ENCODE data around the gene SERPINA1.
"Not testable (repeated sequence)": the region's sequence is repeated elsewhere in the genome, so short reads cannot be mapped to it uniquely, and the experiment has no call there.

SERPINA1 gene

DNA sequence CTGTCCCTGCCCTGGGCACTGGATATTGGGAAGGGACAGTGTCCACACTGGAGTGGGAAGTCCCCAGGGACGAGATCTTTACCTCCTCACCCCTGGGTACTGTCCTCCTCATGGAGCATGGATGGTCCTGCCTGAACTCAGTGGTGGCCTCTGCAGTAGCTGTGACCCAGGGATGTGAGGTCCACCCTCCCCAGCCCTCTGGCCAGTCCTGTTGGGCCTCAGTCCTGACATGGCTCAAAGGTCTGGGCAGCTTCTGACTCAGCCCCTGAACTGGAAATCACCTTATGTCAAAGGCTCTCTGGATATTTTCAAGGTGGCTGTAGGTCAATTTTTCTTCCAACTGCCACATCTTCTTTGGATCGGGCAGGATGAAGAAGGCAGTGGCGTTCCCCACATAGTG lies 24.4 kb downstream of the SERPINA1 start:
- Histone ChIP-seq H3K4me3 (ENCODE audit: low read depth in 1 of 5, low read length in 5 of 5) (no peak overlapping the region), H3K27ac (ENCODE audit: low read depth, low read length) (no peak overlapping the region), H3K4me1 (ENCODE audit: control insufficient read depth in 5 of 5, insufficient read depth in 5 of 5, low read length in 5 of 5) (peaks cover 0 to 5% (median 0%) of the 10 kb centered on the region in 5 donors), H3K9ac (ENCODE audit: low read length in 5 of 5) (no peak overlapping the region), H3K36me3 (ENCODE audit: control insufficient read depth in 5 of 5, insufficient read depth in 5 of 5, low read length in 5 of 5) (no peaks in the 10 kb centered on the region), H3K27me3 (ENCODE audit: control insufficient read depth in 5 of 5, insufficient read depth in 4 of 5, low read length in 5 of 5) (peaks cover 0 to 2% (median 0%) of the 10 kb centered on the region in 5 donors), H3K9me3 (ENCODE audit: control insufficient read depth in 5 of 5, low read length in 5 of 5) (no peaks in the 10 kb centered on the region)

DNA sequence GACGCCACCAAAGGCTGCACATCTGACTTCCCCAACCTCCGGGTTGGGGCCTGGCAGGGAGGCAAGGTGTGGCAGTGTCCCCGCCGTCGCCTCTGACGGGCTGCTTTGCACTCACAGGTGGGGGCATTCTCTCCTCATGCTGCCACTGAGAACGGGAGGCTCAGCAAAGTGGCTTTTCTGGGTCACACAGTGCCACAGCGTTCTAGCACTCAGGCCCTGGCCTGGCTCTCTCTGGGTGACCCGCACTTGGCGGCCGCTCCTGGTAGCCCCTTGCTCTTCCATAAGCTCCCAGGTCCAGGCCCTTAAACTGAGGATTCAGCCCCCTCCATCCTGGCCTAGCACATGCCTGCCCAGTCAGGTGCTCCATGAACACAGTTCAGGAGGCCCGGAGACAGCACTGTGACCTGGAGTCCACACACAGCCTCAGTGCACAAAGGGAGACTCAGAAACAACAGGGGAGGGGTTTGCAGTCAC lies 25.2 kb downstream of the SERPINA1 start:
- no peak overlapping the region for H3K9ac ChIP-seq (ENCODE audit: low read length in 5 of 5)
- H3K4me1 ChIP-seq (ENCODE audit: control insufficient read depth in 5 of 5, insufficient read depth in 5 of 5, low read length in 5 of 5): peaks cover 0 to 5% (median 0%) of the 10 kb centered on the region in 5 donors
- peaks cover 0 to 2% (median 0%) of the 10 kb centered on the region in 5 donors for H3K27me3 ChIP-seq (ENCODE audit: control insufficient read depth in 5 of 5, insufficient read depth in 4 of 5, low read length in 5 of 5)
- H3K36me3 ChIP-seq (ENCODE audit: control insufficient read depth in 5 of 5, insufficient read depth in 5 of 5, low read length in 5 of 5): no peaks in the 10 kb centered on the region
- no peak overlapping the region for H3K4me3 ChIP-seq (ENCODE audit: low read depth in 1 of 5, low read length in 5 of 5)
- no peaks in the 10 kb centered on the region for H3K9me3 ChIP-seq (ENCODE audit: control insufficient read depth in 5 of 5, low read length in 5 of 5)
- H3K27ac ChIP-seq (ENCODE audit: low read depth, low read length): no peak overlapping the region

DNA sequence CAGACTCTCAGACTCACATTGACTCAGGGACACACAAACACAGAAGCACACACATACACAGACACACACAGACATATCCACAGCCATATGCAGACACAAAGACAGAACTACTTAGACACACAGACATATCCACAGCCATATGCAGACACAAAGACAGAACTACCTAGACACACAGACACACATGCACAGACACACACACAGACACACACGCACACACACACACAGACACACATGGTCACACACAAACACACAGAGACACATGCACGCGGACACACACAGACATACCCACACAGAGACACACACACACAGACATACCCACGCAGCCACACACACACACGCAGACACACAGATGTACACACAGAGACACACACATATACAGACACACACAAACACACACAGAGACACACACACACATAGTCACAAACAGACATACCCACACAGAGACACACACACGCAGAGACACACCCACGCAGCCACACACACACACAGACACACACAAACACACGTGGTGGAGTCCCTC lies 25.7 kb downstream of the SERPINA1 start:
- H3K27ac ChIP-seq (ENCODE audit: low read depth, low read length): no peak overlapping the region
- no peak overlapping the region for H3K9ac ChIP-seq (ENCODE audit: low read length in 5 of 5)
- peaks cover 0 to 2% (median 0%) of the 10 kb centered on the region in 5 donors for H3K4me1 ChIP-seq (ENCODE audit: control insufficient read depth in 5 of 5, insufficient read depth in 5 of 5, low read length in 5 of 5)
- no peaks in the 10 kb centered on the region for H3K9me3 ChIP-seq (ENCODE audit: control insufficient read depth in 5 of 5, low read length in 5 of 5)
- H3K4me3 ChIP-seq (ENCODE audit: low read depth in 1 of 5, low read length in 5 of 5): no peak overlapping the region
- peaks cover 0 to 2% (median 0%) of the 10 kb centered on the region in 5 donors for H3K27me3 ChIP-seq (ENCODE audit: control insufficient read depth in 5 of 5, insufficient read depth in 4 of 5, low read length in 5 of 5)
- no peaks in the 10 kb centered on the region for H3K36me3 ChIP-seq (ENCODE audit: control insufficient read depth in 5 of 5, insufficient read depth in 5 of 5, low read length in 5 of 5)

DNA sequence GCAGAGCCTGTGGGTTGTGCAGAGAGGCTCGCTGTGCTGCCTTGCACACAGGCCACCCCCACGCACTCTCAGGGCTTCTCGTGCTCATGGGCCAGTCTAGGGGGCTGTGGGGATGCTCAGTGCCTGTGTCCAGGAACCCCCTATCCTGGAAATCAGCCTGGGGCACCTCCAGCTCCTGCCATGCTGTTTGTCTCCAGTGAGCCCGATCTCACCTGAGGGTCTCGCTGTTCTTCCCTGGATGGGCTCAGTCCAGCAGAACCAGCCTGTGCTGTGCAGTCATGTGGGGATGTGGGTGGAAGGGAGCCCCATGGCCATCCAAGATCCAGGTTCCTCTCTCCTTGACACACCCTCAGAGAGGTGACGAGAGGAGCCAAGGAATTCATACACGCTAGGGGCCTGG lies 26.7 kb downstream of the SERPINA1 start:
- H3K27me3 ChIP-seq (ENCODE audit: control insufficient read depth in 5 of 5, insufficient read depth in 4 of 5, low read length in 5 of 5): peaks cover 0 to 2% (median 0%) of the 10 kb centered on the region in 5 donors
- H3K27ac ChIP-seq (ENCODE audit: low read depth, low read length): no peak overlapping the region
- H3K4me3 ChIP-seq (ENCODE audit: low read depth in 1 of 5, low read length in 5 of 5): no peak overlapping the region
- H3K36me3 ChIP-seq (ENCODE audit: control insufficient read depth in 5 of 5, insufficient read depth in 5 of 5, low read length in 5 of 5): no peaks in the 10 kb centered on the region
- no peaks in the 10 kb centered on the region for H3K4me1 ChIP-seq (ENCODE audit: control insufficient read depth in 5 of 5, insufficient read depth in 5 of 5, low read length in 5 of 5)
- no peak overlapping the region for H3K9ac ChIP-seq (ENCODE audit: low read length in 5 of 5)
- no peaks in the 10 kb centered on the region for H3K9me3 ChIP-seq (ENCODE audit: control insufficient read depth in 5 of 5, low read length in 5 of 5)

DNA sequence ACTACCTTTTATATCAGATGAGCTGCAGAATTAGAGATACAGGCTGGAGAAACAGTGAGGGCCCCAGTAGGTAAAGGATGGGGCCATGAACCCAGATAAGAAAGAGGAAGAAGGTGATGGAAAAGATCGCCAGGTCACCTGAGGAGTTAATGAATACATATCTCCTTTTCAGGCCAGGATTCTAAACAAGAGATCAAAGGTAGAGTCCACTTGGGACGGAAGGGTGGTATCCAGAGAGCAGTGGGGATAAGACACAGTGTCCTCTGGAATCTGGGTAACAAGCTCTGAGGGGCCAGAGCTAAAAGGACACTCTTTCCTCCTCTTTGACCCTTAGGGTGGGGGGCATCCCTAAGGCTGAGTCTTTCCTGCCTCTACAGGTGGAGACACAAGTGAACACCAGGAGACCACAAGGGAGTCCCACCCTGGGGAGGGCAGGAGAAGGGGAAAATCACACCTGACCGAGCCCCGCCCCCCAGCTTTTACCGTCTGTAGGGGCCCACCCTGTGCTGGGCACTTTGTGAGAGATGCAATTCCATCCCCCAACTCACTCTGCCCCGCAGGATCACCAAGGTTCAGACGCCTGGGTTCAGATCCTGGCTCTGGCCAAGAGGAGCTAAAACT lies 27.3 kb downstream of the SERPINA1 start:
- Histone ChIP-seq H3K9ac (ENCODE audit: low read length in 5 of 5) (no peak overlapping the region), H3K27ac (ENCODE audit: low read depth, low read length) (no peak overlapping the region), H3K9me3 (ENCODE audit: control insufficient read depth in 5 of 5, low read length in 5 of 5) (no peaks in the 10 kb centered on the region), H3K4me3 (ENCODE audit: low read depth in 1 of 5, low read length in 5 of 5) (no peak overlapping the region), H3K27me3 (ENCODE audit: control insufficient read depth in 5 of 5, insufficient read depth in 4 of 5, low read length in 5 of 5) (peaks cover 0 to 2% (median 0%) of the 10 kb centered on the region in 5 donors), H3K36me3 (ENCODE audit: control insufficient read depth in 5 of 5, insufficient read depth in 5 of 5, low read length in 5 of 5) (no peaks in the 10 kb centered on the region), H3K4me1 (ENCODE audit: control insufficient read depth in 5 of 5, insufficient read depth in 5 of 5, low read length in 5 of 5) (no peaks in the 10 kb centered on the region)

DNA sequence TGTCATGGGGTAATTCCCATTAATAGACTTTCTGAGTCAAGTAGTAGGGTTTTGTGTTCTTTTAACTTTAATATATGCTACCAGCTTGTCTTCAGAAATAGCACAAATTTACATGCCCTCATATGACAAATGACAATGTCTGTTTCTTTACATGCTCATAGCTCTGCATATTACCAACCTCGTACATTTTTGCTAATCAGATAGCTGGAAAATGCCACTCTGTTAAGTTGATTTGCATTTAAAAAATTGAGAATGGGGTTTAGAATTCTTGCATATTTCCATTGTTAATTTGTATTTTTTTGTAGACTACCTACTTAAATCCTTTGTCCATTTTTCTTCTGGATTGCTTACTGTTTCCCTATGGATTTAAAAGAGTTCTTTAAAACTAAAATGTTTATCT lies 31.2 kb downstream of the SERPINA1 start:
- Histone ChIP-seq H3K4me3 (ENCODE audit: low read depth in 1 of 5, low read length in 5 of 5) (no peak overlapping the region), H3K9me3 (ENCODE audit: control insufficient read depth in 5 of 5, low read length in 5 of 5) (no peaks in the 10 kb centered on the region), H3K9ac (ENCODE audit: low read length in 5 of 5) (no peak overlapping the region), H3K4me1 (ENCODE audit: control insufficient read depth in 5 of 5, insufficient read depth in 5 of 5, low read length in 5 of 5) (no peaks in the 10 kb centered on the region), H3K36me3 (ENCODE audit: control insufficient read depth in 5 of 5, insufficient read depth in 5 of 5, low read length in 5 of 5) (no peaks in the 10 kb centered on the region), H3K27me3 (ENCODE audit: control insufficient read depth in 5 of 5, insufficient read depth in 4 of 5, low read length in 5 of 5) (peaks cover 0 to 3% (median 0%) of the 10 kb centered on the region in 5 donors), H3K27ac (ENCODE audit: low read depth, low read length) (no peak overlapping the region)

DNA sequence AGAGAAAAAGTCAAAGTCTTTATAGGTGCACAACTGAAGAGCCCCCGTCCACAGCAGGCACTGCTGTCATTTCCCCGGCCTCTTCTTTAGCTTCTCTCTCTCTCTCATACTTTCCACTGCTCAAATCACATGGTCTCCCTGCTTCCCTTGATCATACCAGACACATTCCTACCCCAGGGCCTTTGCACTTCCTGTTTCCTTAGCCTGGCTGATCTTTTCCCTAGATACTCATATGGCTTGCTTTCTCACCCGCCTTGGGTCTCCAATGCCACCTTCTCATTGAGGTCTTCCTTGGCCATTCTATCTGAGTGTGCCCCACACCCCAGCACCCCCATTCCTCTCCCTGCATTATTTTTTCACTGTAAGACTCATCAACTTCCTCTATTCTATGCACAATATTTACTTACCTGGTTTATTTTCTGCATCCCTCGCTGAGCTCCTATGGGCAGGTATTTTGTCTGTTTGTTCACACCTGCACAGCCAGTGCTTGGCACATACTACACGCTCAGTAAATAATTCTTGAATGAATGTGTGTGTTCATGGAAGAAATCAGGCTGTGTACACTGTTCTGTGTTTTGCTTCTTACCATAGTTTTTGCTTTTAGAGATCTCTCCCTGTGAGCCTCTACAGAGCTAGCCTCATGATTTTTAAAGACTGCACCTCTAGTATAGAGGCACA lies 31.9 kb downstream of the SERPINA1 start:
- no peaks in the 10 kb centered on the region for H3K4me1 ChIP-seq (ENCODE audit: control insufficient read depth in 5 of 5, insufficient read depth in 5 of 5, low read length in 5 of 5)

DNA sequence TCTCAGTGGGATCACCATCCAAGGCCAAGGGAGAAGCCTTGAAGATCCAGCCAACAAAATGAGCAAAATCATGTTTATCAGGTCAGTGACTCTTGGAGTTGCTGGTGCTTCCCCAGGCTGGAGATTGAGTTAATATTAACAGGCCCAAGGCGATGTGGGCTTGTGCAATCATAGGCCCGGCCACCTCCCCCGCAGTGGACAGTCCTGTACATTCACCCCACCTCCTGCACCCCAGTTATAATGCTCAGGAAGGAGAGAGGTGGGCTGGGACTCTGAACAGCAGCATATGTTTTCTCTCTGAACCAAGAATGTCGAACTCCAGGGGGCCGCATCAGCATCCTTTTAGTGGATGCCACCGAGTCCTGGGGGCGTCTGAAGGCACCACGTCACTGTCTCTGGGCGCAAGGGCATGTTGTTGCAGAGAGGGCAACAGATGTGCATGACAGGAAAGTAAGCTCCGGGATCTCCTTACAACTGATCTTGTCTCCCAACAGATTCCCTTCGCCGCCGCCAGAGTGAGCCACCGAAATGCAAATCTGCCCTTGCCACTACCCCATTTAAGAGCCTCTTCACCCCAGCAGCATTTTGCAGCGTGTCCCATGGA lies 33.1 kb downstream of the SERPINA1 start:
- Histone ChIP-seq H3K9me3 (ENCODE audit: control insufficient read depth in 5 of 5, low read length in 5 of 5) (no peaks in the 10 kb centered on the region), H3K4me1 (ENCODE audit: control insufficient read depth in 5 of 5, insufficient read depth in 5 of 5, low read length in 5 of 5) (no peaks in the 10 kb centered on the region), H3K27ac (ENCODE audit: low read depth, low read length) (no peak overlapping the region), H3K9ac (ENCODE audit: low read length in 5 of 5) (no peak overlapping the region), H3K4me3 (ENCODE audit: low read depth in 1 of 5, low read length in 5 of 5) (no peak overlapping the region), H3K27me3 (ENCODE audit: control insufficient read depth in 5 of 5, insufficient read depth in 4 of 5, low read length in 5 of 5) (peaks cover 0 to 3% (median 0%) of the 10 kb centered on the region in 5 donors), H3K36me3 (ENCODE audit: control insufficient read depth in 5 of 5, insufficient read depth in 5 of 5, low read length in 5 of 5) (no peaks in the 10 kb centered on the region)

More for the DNA sequence above, 31.9 kb downstream of the SERPINA1 start:
- no peaks in the 10 kb centered on the region for H3K36me3 ChIP-seq (ENCODE audit: control insufficient read depth in 5 of 5, insufficient read depth in 5 of 5, low read length in 5 of 5)
- H3K4me3 ChIP-seq (ENCODE audit: low read depth in 1 of 5, low read length in 5 of 5): no peak overlapping the region
- H3K9ac ChIP-seq (ENCODE audit: low read length in 5 of 5): no peak overlapping the region
- no peak overlapping the region for H3K27ac ChIP-seq (ENCODE audit: low read depth, low read length)
- H3K27me3 ChIP-seq (ENCODE audit: control insufficient read depth in 5 of 5, insufficient read depth in 4 of 5, low read length in 5 of 5): peaks cover 0 to 3% (median 0%) of the 10 kb centered on the region in 5 donors
- H3K9me3 ChIP-seq (ENCODE audit: control insufficient read depth in 5 of 5, low read length in 5 of 5): no peaks in the 10 kb centered on the region

DNA sequence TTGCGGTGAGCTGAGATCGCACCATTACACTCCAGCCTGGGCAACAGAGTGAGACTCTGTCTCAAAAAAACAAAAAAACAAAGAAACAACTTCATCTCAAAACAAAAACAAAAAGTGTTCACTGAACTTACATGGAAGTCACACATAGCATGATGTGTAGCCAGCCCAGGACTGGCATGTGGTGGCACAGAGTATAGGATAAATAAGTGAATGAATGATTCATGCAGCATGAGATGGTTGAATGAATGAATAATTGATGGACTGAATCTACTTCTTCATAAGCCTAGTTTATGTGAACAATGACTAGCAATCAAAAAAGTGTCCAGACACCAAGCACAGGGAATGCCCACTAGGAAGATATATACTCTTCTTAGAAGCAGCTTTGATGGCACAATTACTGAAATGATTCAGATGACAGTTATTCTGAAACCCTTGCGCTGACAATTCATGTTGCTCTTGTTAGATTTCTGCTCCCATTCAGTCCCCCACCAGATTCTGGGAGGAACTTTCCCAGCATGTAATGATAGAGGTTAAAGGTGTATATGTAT lies 33.7 kb downstream of the SERPINA1 start:
- Histone ChIP-seq H3K27ac (ENCODE audit: low read depth, low read length) (no peak overlapping the region), H3K9me3 (ENCODE audit: control insufficient read depth in 5 of 5, low read length in 5 of 5) (no peaks in the 10 kb centered on the region), H3K36me3 (ENCODE audit: control insufficient read depth in 5 of 5, insufficient read depth in 5 of 5, low read length in 5 of 5) (no peaks in the 10 kb centered on the region), H3K27me3 (ENCODE audit: control insufficient read depth in 5 of 5, insufficient read depth in 4 of 5, low read length in 5 of 5) (peaks cover 0 to 3% (median 0%) of the 10 kb centered on the region in 5 donors), H3K4me3 (ENCODE audit: low read depth in 1 of 5, low read length in 5 of 5) (no peak overlapping the region), H3K4me1 (ENCODE audit: control insufficient read depth in 5 of 5, insufficient read depth in 5 of 5, low read length in 5 of 5) (no peaks in the 10 kb centered on the region), H3K9ac (ENCODE audit: low read length in 5 of 5) (no peak overlapping the region)

DNA sequence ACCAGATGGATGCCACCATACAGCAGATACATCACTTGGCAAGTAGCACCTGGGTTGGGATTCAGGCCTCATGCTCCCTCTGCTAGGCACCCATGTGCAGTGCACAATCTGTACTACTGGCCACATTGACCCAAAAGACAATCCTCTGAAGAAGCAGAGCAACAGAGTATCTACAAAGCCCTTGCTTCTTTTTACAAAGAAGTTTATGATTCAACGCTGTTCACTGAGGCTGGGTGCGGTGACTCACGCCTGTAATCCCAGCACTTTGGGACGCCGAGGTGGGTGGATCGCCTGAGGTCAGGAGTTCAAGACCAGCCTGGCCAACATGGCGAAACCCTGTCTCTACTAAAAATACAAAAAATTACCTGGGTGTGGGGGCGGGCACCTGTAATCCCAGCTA lies 34.2 kb downstream of the SERPINA1 start:
- not testable (repeated sequence) for H3K27me3 ChIP-seq (ENCODE audit: control insufficient read depth in 5 of 5, insufficient read depth in 4 of 5, low read length in 5 of 5); H3K36me3 ChIP-seq (ENCODE audit: control insufficient read depth in 5 of 5, insufficient read depth in 5 of 5, low read length in 5 of 5); H3K9me3 ChIP-seq (ENCODE audit: control insufficient read depth in 5 of 5, low read length in 5 of 5); H3K4me3 ChIP-seq (ENCODE audit: low read depth in 1 of 5, low read length in 5 of 5); H3K4me1 ChIP-seq (ENCODE audit: control insufficient read depth in 5 of 5, insufficient read depth in 5 of 5, low read length in 5 of 5); H3K27ac ChIP-seq (ENCODE audit: low read depth, low read length); H3K9ac ChIP-seq (ENCODE audit: low read length in 5 of 5)

Measured in subcutaneous abdominal adipose tissue (tissue), 5 donors.